Measurements from ENCODE around the gene PRPF19. TPM values are rescaled to one million over a fixed set of nuclear protein-coding genes. Genes with fewer than 3 reads are reported as not detected.

Gene PRPF19
- total and polyA plus RNA-seq, 2 of the 8 experiments (the other 6 are each of a cell fraction or from before 2014, with no cell fraction given), result 107 to 141 TPM

GRCh38 chr11:60918251-60918938 lies 12.0 kb upstream of the PRPF19 start:
- peaks cover 3 to 13% of the 10 kb centered on the region in 2 experiments for H4K20me1 ChIP-seq (replicated peaks in 1 of 2; ENCODE audit: control insufficient read depth in 1 of 2, insufficient read depth in 2 of 2, low read length in 2 of 2)
- H2BK15ac ChIP-seq (ENCODE audit: low read length), result no peak overlapping the region
- H4K91ac ChIP-seq (replicated peaks; ENCODE audit: insufficient read length, low read length), result no peak overlapping the region
- no peak overlapping the region for H4K5ac ChIP-seq (ENCODE audit: insufficient read length, low read depth, low read length)
- no peak overlapping the region for H3K9ac ChIP-seq (replicated peaks in 1 of 4; ENCODE audit: extremely low read depth in 1 of 4, low read depth in 3 of 4, low read length in 3 of 4)
- no peak overlapping the region for H4K8ac ChIP-seq (ENCODE audit: extremely low read depth, insufficient read depth, low read length)
- H3K4me2 ChIP-seq (ENCODE audit: insufficient read depth in 1 of 2, low read depth in 2 of 2, low read length in 2 of 2), result no peak overlapping the region
- no peak overlapping the region for H2BK12ac ChIP-seq (ENCODE audit: low read depth, low read length)
- no peak overlapping the region for H2BK5ac ChIP-seq (ENCODE audit: low read depth, low read length)
- CTCF ChIA-PET (ENCODE audit: partially characterized antibody), result interaction anchor here (0.8 to 1.8 kb wide), 7 partner anchors 10 to 210 kb away, joined by 3 to 7 read pairs (median 3); no protein-coding TSS in a partner anchor
- no peak overlapping the region for H2BK120ac ChIP-seq (replicated peaks; ENCODE audit: low read depth, low read length)
- no peak overlapping the region for H3K4ac ChIP-seq (replicated peaks; ENCODE audit: insufficient read length, low read depth, low read length)
- H3K23ac ChIP-seq (ENCODE audit: insufficient read length), result no peak overlapping the region
- 87% methylated on average over 4 of the region's 4 CpGs; no CpG with 5 or more reads in 1 of the 2 experiments for WGBS, 2 experiments (ENCODE audit: extremely low coverage in 1 of 2, insufficient coverage in 1 of 2, insufficient read length in 1 of 2, insufficient replicate concordance in 2 of 2, low coverage in 1 of 2, low lambda C conversion rate in 2 of 2, missing lambda C conversion rate in 1 of 2)
- H3K36me3 ChIP-seq (ENCODE audit: control insufficient read depth in 2 of 4, insufficient read depth in 4 of 4, low read length in 3 of 4), result peaks cover 3 to 14% (median 9%) of the 10 kb centered on the region in 4 experiments; a peak in 5 of 8 replicates
- H3K56ac ChIP-seq (replicated peaks; ENCODE audit: insufficient read length, low read depth, low read length), result no peak overlapping the region
- H3K14ac ChIP-seq (ENCODE audit: insufficient read length), result no peak overlapping the region
- H3K23me2 ChIP-seq (ENCODE audit: low read depth, low read length), result peaks cover 8% of the 10 kb centered on the region
- peaks cover 7 to 21% (median 13%) of the 10 kb centered on the region in 4 experiments for H3K4me1 ChIP-seq (replicated peaks in 1 of 4; ENCODE audit: control insufficient read depth in 3 of 4, insufficient read depth in 4 of 4, low read length in 3 of 4)
- FAIRE-seq (no peak), DNase-seq (ENCODE audit: low read depth in 1 of 2, low spot score in 2 of 2) (no peak)
- no peak overlapping the region for H2BK20ac ChIP-seq (ENCODE audit: low read length)
- H3K27ac ChIP-seq (ENCODE audit: low read depth, low read length), result no peak overlapping the region
- H3K9me3 ChIP-seq (ENCODE audit: insufficient read depth in 2 of 2, low read depth in 1 of 2, low read length in 1 of 2), result no peaks in the 10 kb centered on the region
- H3K4me3 ChIP-seq (ENCODE audit: extremely low read depth in 1 of 4, insufficient read depth in 2 of 4, low read depth in 3 of 4, low read length in 4 of 4), result no peak overlapping the region
- H3K79me2 ChIP-seq (ENCODE audit: control insufficient read depth in 1 of 2, insufficient read depth in 2 of 2, low read length in 2 of 2), result peaks cover 5 to 24% of the 10 kb centered on the region in 2 experiments
- no peak overlapping the region for H2AK5ac ChIP-seq (ENCODE audit: low read depth, low read length)
- H2AFZ ChIP-seq (ENCODE audit: low read length), result no peak overlapping the region
- TF ChIP-seq RNF2 (IDR thresholded peaks at IDR 0.05; ENCODE audit: borderline replicate concordance, low read depth, low read length, missing control alignments, poor library complexity, severe bottlenecking), result no peak
- no peak for TF ChIP-seq HDAC6 (IDR thresholded peaks at IDR 0.05; ENCODE audit: low read depth, low read length)
- POLR2A ChIA-PET (ENCODE audit: partially characterized antibody), result no interaction called here
- H3K79me1 ChIP-seq (ENCODE audit: low read depth, low read length), result no peaks in the 10 kb centered on the region; the same call in 1 of the 2 replicates
- no peaks in the 10 kb centered on the region for H3K27me3 ChIP-seq (replicated peaks in 1 of 4; ENCODE audit: control insufficient read depth in 3 of 4, extremely low read depth in 1 of 4, insufficient read depth in 3 of 4, low read length in 3 of 4)
- H3K18ac ChIP-seq (ENCODE audit: extremely low read depth, low read length), result no peak overlapping the region
